NK-92 (cell line): ENCODE results near the gene STARD10.

Experiments used
- DNase-seq: peaks from one replicate; lab custom pipeline; 2025; ENCODE audit not compliant: unreplicated experiment; lab: John Stamatoyannopoulos, UW

STARD10 gene

DNA sequence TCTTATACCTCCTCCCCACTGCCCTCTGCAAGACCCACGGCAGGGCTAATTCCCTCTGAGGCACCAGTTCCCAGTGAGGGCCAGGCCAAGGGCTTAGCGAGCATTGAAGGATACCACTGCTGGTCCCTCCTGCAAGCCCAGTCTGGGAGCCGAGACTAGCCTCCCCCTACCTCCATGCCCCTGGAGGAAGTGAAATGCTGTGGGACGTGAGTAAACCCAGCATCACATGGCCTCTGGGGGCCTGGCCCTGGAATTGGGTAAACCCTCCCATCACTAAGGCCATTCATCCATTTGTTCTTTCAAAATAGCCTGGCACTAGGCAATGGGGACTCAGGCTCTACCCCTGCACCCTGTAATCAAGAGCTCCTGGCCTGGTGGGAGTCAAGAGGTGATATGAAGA is 66.3 kb downstream of the STARD10 start:
- no peak for DNase-seq

DNA sequence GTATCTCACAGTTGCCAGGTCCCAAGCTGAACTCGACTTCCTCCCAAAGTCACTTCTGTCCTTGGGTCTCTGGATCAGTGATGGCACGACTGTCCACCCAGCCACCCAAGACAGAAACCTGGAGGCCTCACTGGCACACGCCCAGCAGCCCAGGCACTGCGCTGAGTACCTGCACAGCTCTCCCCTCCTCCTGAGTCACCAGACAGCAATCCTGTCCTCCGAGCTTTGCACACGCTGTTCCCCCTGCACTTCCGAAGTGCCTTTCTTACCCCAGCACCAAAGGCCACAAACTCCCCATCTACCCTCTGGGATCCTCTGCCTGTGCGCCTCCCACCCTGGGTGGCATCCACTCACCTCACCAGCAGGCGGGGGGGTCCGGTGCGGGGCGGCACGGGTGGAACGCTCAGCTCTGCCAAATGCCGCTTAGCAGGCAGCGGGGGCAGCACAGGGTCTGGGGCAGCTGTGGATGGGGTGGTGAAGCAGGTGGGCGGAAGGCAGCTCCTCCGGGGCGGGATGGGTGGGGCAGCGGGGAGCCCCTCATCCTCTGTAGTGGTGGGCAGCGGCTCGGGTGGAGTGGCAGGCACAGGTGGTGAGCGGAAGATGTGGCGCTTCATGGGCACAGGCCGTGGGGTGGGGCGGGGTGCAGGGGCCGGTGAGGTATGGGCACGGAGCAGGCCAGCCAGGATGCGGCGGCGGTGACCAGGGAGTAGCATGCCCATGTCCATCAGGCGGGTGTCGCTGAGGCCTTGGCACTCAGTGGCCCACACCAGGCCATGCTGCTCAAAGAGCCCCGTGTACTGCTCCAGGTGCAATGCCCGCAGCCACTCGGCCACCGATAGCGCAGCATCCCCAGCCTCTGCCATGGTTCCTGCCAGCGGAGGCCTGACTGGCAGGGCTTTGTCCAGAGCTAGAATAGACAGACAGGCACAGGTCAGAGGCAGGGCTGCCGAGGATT is 67.3 kb downstream of the STARD10 start:
- DNase-seq: no peak

DNA sequence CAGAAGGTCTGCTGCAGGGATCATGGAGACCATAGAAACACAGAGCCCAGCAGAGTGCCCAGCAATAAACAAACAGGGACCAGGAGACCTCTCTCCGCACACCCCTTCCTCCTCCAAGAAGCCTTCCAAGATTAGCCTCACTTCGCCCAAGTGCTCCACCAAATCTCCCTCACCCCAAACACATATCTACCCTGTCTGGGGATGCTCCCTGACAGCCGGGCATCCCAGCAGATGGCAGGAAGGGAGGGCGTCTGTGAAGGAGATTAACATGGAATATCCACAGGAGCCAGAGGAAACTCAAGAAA is 68.2 kb downstream of the STARD10 start:
- DNase-seq: no peak

DNA sequence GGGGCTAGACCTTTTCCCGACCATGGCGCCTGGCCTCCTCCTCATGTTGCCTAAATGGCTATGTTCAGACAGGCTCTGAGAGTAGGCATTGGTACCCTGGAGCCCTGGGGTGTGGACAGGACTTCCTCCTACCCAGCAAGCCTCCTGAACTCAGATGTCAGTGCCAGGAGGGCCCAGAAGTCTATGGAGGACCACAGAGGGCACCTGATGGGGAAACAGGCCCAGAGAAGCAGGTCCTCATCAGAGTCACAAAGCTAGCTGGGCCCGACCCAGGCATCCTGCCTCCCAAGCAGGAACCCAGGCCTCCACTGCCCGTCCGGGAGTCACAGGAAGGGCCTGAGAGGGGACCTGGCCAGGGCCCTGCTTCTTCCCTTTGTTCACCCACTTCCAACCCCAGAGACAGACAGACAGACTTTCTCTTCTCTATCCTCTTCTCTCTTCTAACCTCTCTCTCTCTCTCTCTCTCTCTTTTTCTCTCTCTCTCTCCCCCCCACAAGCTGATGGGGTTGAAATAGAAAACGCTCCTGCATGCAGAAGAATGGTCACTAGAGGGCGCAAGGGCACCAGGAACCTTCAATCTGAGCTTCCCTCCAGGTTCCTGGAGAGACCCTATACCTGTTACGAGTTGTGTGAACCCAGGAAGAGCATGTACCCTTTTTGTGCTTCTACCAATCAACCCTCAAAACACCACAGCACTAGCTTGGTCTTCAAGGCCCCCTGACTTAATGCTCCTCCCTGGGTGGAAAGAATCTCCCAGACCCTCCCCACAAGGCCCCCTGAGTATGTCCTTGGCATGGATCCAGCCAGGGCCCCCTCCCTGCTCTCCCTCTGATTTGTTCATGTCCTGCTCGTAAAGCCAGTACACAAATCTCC is 68.8 kb downstream of the STARD10 start:
- no peak for DNase-seq

DNA sequence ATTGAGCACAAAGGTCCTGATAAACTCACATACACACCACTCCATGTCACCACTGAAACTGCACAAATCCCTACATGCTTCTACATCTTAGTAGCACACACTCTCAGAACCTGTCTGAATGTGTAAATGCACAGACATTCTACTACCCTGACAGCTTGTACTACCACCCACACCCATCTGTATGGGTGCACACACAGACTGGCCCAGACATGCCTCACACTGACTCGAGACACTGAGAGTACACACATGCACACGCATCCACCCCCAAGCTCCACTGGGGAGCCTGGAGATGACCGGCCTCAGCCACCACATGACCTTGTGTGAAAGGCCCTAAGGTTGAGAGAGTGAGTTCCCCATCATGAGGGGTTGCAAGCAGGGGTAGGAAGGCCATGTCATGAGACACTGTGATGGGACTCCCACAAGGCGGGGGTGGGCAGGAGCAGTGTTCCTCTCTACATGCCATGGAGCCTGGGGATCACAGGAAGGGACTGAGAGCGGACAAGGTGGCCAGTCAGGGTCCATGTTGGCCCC is 69.8 kb downstream of the STARD10 start:
- DNase-seq: no peak

DNA sequence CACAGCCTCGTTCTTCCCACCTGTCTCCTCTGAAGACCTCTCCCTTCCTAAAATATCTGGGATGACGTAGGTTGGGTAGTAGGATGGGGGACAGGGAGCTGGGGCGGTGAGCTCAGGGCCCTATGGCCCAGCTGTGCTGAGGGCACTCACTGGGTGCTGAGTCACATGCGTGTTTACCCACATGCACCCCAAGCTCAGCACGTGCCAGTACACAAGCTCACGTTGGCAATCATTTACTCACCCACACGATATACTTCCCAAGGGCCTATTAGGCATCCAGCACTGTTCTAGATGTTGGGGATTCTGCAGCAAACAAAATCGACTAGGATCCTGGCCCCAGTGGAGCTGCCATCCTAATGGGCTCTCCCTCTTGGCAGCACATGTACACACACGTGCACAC is 70.3 kb downstream of the STARD10 start:
- no peak for DNase-seq

DNA sequence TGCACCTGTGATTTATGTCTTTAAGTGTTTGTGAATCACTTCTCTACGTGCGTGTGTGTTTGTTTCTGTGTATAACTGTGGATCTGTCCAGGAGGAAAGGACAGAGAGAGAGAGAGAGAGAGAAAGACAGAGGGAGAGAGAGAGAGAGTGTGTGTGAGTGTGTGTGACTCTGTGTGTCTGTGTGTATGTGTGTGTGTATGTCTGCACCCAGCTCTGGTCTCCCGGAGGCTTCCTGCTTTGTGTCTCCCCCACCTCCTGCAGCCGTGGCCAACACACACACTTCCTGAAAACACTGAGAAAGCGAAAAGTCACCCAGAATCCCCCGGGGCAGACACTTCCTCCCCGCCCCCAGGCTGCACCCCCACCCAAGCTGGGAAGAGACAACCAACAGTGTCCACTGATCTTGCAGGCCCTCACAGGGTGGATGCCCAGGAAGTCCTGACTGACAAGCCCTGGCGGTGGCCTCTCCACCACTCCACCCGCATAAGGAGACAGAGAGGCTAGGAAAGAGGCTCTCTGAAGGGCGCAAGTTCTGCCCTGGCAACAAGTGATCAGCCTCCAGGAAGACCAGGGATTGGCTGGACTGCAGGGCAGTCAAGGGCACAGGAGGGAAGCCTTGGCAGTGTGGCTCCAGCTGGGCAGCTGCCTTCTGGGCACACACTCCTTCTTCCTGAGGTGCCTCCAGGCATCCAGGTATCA is 71.6 kb downstream of the STARD10 start:
- peak; percentile 59 for DNase-seq

DNA sequence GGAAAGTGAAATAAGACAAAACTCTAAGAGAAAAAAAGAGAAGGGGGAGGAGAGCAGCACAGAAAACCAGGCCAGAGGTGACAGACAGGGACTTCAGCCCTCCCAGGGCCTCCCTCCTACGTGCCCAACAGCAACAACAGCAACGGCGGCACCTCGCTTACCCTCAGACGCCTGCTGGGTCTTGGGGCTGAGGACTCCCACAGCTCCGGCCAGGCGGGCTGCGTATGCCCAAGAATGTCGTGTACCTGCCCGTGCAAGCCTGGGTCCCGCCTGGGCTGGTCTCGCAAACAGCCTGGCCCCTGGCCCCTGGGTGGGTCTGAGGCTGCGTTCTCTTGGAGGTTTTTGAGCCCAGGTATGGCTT is 72.2 kb downstream of the STARD10 start:
- no peak for DNase-seq

DNA sequence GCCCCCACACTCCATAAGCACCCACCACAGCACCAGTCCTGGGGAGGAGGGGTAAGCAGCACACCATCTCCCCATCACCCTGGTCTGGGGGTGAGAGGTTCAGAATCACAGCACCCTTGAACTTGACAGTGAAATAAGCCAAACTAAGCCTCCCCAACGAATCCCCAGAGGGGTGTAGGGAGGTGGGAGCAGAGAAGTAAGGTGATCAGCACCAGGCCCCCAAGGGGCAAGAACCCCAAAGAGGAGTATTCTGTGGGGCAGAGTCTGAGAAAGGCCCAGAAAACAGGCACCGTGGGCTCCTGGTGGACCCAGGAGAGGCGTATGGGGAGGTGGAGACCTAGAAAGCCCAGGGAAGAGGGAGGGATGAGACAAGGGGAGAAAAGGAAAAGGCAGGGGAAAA is 72.6 kb downstream of the STARD10 start:
- no peak for DNase-seq

DNA sequence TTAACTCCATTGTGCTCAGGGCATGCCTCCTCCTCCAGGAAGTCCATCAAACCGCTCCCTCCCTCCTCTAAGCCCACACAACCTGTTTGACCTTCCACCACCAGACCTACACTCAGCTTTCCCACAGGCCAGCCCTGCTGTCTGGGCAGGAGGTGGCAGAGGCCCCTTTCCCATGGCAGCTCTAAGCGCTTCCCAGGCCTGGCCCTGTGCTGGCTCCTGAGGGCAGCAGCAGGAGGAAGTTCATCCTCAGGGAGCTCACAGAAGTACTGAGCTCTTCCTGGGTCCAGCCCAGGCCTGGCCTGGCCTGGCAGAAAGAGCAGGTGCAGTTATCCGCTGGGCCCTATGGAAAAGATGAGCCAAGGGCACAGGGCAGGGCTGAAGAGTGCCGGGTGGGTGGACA is 73.1 kb downstream of the STARD10 start:
- no peak for DNase-seq

DNA sequence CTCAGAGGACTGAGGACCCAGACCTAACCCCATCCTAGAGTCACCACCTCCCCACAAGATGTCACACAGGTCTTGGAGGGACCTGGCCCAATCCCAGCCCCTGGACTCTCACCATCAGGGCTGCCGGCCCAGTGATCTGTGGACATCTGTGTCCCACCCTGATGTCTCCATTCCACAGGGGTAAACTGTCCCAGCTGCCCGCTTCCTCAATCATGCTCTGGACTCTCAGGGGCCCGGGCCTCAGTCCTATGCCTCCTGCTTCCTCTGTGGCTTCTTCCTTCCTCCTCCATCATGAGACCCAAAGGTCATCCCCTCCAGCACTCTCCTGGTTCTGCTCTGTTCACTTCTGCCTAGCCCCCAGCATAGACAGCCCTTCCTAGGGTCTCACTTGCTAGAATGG is 73.8 kb downstream of the STARD10 start:
- no peak for DNase-seq

DNA sequence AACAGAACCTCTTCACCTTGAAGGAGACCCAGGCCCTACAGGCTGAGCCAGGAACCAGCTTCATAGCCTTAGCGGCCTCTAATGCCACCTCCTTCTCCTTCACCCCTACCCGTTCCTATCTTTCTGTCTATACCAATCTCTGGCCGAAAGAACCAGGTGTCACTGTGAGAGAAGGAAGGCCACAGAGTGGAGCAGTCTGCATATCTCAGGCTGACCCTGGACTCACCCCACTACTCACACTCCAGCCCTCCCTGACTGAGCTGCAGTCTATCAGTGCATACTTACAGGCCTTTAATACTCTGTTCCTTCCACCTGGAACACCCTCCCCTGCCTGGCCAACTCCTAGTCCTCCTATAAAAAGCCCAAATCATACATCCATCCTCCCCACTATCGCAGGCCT is 74.3 kb downstream of the STARD10 start:
- DNase-seq: no peak

DNA sequence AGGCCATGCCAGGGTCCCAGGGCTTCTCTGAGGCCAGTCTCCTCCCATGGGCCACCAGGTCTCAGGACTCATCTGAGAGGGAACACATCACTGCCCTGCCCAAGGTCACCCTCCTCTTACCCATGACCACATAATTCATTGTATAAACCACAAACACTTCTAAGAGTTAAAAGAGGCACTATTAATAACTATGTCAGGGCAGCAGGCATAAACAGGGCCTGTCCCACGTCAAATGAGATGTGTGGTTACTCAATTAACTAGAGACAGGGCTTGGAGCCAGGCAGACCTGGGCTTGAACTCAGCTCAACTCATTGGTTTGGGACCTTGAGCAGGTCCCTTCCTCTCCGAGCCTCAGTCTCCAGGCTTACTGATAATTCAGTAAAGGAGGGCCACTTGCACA is 74.7 kb downstream of the STARD10 start:
- no peak for DNase-seq

DNA sequence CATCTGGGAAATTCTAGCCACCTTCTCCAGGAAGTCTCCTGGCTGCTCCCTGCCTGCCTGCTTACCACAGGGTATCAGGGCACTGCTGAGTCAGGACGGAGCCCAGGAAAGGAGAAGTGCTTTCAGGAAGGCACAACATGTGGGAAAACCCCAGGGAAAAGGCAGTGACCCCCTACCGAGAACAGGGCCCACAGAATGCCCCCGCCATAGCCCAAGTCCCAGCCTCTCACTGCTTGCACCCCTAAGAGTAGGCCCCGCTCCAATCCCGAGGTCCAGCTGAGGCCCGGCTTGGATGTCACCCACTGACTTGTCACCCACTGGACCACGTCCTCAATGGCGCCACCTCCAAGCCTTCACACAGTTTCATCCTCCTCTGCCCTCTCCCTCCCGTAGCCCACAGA is 75.7 kb downstream of the STARD10 start:
- no peak for DNase-seq

DNA sequence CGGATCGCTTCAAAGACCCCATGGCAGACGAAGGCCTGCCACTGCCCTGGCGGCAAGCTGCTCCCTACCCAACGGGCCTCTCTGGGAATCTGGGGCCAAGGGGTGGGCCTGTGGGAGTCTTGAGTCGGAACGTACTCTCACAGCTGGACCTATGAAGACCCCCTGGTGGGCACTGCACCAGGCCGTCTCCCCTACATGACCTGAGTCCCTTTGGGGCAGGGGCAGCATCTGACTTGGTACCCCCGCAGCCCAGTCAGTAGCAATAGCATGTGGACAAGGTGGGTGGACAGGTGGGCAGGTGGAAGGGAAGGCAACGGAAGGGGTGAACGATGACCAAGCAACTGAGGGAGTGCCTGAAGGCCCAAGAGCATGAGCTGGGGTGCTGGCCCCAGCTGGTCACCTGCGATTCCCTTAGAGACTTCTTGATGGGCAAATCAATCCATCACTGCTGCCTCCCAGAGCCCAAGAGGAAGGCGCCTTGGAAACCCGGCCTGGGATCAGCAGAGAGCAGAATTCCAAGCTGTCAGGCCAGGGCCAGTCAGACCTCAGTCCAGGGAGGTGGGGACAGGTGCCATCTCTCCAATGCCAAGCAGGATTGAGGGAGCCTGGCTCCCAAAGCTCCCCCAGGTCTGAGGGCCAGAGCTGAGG is 76.9 kb downstream of the STARD10 start:
- DNase-seq: no peak

DNA sequence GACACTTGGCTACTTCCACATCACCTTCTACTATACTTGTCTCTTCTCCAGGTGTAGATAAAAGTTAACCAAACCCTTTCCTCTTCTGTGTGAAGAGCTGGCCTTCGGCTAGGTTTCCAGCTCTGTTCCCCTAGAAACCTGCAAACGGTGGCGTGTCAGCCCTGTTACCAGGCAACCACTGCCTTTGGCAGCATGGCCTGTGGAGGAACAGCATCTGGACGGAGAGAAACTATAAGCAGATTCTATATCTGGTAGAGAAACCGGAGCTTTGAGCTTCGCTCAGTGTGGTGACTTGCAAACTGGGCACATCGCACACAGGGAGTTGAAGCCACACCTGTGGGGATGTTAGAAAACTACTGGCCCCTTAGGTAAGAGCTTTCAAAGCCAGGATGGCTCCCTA is 77.6 kb downstream of the STARD10 start:
- no peak for DNase-seq

DNA sequence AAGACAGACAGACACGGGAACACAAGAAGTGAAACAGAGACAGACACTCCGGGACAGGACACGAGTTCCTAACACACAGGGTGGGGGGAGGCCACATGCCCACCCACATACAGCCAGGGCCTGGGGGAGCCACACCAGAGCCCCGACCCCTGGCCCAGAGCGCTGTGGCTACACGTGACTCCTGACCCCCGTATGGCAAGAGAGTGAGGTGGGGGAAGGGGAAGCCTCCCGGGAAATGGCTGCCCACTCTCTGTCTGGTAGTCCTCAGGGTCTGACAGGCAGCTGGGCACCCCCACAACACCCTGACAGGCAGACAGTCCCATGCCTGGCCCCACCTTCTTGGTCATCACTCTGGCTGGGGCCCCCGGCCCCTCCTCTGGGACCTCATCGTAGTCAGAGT is 81.0 kb downstream of the STARD10 start:
- no peak for DNase-seq

DNA sequence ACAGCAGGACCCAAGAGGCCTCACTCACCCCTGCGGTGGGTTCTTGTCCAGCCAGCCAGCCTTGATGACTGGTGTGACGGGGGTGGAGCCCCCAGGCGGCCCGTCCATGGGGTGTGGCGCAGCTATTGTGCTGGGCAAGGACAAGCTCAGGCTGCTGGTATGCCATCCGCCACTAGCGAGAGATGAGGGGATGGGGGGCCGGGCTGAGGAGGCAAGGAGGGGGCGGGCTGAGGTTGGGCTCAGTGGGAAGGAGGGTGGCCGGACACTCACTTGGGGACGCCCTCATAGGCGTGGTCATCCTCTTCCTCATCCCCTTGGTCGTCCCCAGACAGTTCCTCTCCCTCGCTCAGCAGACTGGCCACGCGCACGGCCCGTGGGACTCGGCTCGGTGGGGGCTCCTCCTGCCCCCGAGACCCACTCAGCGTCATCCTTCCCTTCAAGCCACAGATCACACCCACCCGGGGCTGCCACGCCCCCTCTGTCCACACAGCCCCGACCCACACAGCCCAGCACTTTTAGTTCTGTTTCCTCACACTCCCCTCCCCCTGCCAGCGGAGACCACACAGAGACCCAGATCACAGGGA is 81.6 kb downstream of the STARD10 start:
- DNase-seq: no peak

DNA sequence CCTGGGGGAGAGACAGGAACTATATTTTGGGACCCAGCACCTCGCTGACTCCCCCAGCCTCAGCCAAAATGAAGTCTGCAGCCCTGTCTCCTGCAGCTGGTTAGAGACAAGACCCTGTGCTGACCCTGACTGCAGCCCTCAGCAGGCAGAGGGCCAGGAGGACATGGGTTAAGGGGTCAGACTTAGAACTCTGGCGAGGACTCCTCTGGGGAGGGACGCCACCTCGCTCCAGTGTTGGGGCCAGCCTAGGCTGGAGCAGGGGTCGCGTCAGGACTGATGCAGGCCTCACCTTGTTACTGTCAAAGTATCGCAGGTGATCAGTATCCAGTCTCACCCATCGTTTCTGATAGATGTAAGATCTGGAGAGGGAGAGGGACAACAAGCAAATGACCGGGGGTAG is 82.7 kb downstream of the STARD10 start:
- no peak for DNase-seq

DNA sequence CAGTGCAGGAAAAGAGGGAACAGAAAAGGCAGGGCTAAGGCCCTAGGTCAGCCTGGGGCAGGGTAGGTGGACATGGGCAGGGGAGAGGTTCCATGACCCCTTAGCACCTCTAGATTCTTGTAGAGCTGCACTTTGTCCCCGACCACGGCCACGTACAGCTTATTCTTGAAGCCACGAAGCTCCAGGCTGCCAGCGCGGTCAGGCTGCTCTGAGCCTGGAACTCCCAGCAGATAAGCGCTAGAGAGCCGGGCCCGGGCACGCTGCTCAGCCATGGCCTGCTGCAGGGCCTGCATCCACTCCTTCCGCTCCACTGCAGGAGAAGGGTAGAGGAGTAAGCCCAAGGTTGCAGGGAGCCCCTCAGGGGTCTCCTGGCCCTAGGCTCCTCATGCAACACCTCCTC is 83.6 kb downstream of the STARD10 start:
- no peak for DNase-seq
